Stomach (tissue), 9 donors: ENCODE results near the gene FAM161A. TPM values are rescaled to one million over a fixed set of nuclear protein-coding genes. Genes with fewer than 3 reads are reported as not detected.
"Not testable (repeated sequence)": the region's sequence is repeated elsewhere in the genome, so short reads cannot be mapped to it uniquely, and the experiment has no call there.

Experiments used
- DNase-seq, 2 donors: peaks; one replicate each; pipeline versions ENCODE4 v3.0.0 to v3.0.0-alpha.2; 2013 to 2019
- H3K27ac ChIP-seq, 5 donors: fragments of 200-600 bp in 4 of 5; sonication (generic) in 4 of 5; one replicate each; pipeline ENCODE4 v1.5.1; 2013 to 2019; ENCODE audit warnings: mild to moderate bottlenecking in 1 of 5, moderate library complexity in 1 of 5
- H3K27me3 ChIP-seq, 3 donors: fragments of 200-600 bp; sonication (generic); one replicate each; pipeline ENCODE4 v1.5.1; 2017 to 2019; ENCODE audit warnings: mixed run types in 1 of 3
- H3K36me3 ChIP-seq, 4 donors: fragments of 200-600 bp; sonication (generic); 1 replicate in 3 of 4; 2 replicates in 1 of 4; pipeline ENCODE4 v1.5.1; 2016 to 2019
- H3K4me1 ChIP-seq, 4 donors: fragments of 200-600 bp; sonication (generic); one replicate each; pipeline ENCODE4 v1.5.1; 2016 to 2019
- H3K4me3 ChIP-seq, 4 donors: fragments of 200-600 bp; sonication (generic) in 3 of 4; one replicate each; pipeline ENCODE4 v1.5.1; 2016 to 2019; ENCODE audit warnings: mild to moderate bottlenecking in 1 of 4
- H3K9me3 ChIP-seq, 4 donors: fragments of 200-600 bp; sonication (generic); one replicate each; pipeline ENCODE4 v1.5.1; 2016 to 2019
- EP300 ChIP-seq: sonication (generic); formaldehyde crosslinking; IDR thresholded peaks from one replicate; pipeline ENCODE4 v1.6.1; 2017; ENCODE audit warnings: antibody characterized with exemption
- POLR2A ChIP-seq, 4 donors: fragments of 450-650 bp; IDR thresholded peaks; one replicate each; pipeline ENCODE4 v1.6.1; 2016; ENCODE audit warnings: antibody characterized with exemption in 4 of 4, control low read depth in 2 of 4, mild to moderate bottlenecking in 1 of 4, moderate library complexity in 1 of 4
- POLR2AphosphoS5 ChIP-seq, 3 donors: sonication (generic); formaldehyde crosslinking; IDR thresholded peaks; one replicate each; pipeline ENCODE4 v1.6.1; 2016; ENCODE audit warnings: antibody characterized with exemption in 3 of 3
- WGBS, 5 donors: extraction: QIAGEN DNeasy Blood & Tissue Kit in 3 of 5; methylation state at CpG; one replicate each; pipeline versions ENCODE4 v1.1.5 to v1.1.7; 2013 to 2018; 5-methylcytosine and 5-hydroxymethylcytosine counted together
- intact Hi-C: fragments of 100-400 bp; cut with DNase I; formaldehyde crosslinking; loops from one replicate; pipeline ENCODE4 v1.15.1; 2023; ENCODE audit warnings: low total_unique reads
- polyA plus RNA-seq, 3 donors: library from polyadenylated mRNA; stranded (reverse); fragments of 200-250 nt; gene quantifications; one replicate each; pipeline ENCODE4 v1.2.3, GENCODE V29; 2013
- total RNA-seq, 5 donors: library from RNA; depleted of rRNA; stranded (reverse); fragments of >200 nt; gene quantifications; one replicate each; pipeline versions ENCODE4 v1.1.0 to v1.2.3, GENCODE V29; 2014 to 2016
- TF ChIP-seq, protein P1 (sequence below), 7 experiments: fragments of 450-650 bp in 4 of 7; fragments of 200-600 bp in 3 of 7; sonication (generic) in 3 of 7; IDR thresholded peaks; one replicate each; pipeline ENCODE4 v1.5.1; 2016 to 2019; ENCODE audit warnings: antibody characterized with exemption in 7 of 7, control low read depth in 2 of 7, mild to moderate bottlenecking in 1 of 7
- donor health status: healthy with polysubstance abuse.
- donor health status: Bipolar disorder and iron deficiency.
- donor health status: healthy.

The FAM161A gene
- total and polyA plus RNA-seq, 8 donors = 1.7 to 23.9 (median 5.5) TPM

DNA sequence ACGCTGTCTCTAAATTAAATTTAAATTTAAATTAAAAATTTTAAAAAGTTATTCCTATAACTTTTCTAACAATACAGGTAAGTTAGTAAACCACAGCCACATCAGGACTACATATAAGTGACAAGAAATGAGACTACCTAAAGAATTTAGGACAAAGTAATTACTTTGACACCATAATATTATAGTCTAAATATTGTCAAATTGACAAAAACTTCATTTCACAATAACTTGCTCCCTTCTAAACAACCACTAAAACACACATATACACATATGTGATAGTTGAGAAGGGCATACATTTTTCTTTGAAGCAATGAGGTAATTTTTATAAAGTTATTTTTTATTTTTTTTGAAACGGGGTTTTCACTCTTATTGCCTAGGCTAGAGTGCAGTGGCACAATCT lies 31.6 kb downstream of the FAM161A start:
- Histone ChIP-seq H3K36me3 (peaks cover 0 to 5% (median 2%) of the 10 kb centered on the region in 4 donors), H3K4me1 (no peaks in the 10 kb centered on the region), H3K4me3 (no peak overlapping the region), H3K9me3 (no peaks in the 10 kb centered on the region), H3K27ac (no peak overlapping the region), H3K27me3 (no peaks in the 10 kb centered on the region)
- 87 to 97% (median 94%) methylated on average over 2 of the region's 2 CpGs for WGBS, 5 donors
- no peak for DNase-seq
- intact Hi-C loops = no loop called here
- TF ChIP-seq POLR2AphosphoS5 (IDR thresholded peaks at IDR 0.05) = no peak
- no peak for TF ChIP-seq POLR2A (IDR thresholded peaks at IDR 0.05)
- TF ChIP-seq, protein P1, sequence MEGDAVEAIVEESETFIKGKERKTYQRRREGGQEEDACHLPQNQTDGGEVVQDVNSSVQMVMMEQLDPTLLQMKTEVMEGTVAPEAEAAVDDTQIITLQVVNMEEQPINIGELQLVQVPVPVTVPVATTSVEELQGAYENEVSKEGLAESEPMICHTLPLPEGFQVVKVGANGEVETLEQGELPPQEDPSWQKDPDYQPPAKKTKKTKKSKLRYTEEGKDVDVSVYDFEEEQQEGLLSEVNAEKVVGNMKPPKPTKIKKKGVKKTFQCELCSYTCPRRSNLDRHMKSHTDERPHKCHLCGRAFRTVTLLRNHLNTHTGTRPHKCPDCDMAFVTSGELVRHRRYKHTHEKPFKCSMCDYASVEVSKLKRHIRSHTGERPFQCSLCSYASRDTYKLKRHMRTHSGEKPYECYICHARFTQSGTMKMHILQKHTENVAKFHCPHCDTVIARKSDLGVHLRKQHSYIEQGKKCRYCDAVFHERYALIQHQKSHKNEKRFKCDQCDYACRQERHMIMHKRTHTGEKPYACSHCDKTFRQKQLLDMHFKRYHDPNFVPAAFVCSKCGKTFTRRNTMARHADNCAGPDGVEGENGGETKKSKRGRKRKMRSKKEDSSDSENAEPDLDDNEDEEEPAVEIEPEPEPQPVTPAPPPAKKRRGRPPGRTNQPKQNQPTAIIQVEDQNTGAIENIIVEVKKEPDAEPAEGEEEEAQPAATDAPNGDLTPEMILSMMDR (IDR thresholded peaks at IDR 0.05) = no peak
- TF ChIP-seq EP300 = no peak

GRCh38 chr2:61816480-61817355 lies 37.1 kb downstream of the FAM161A start:
- WGBS, 5 donors = 50 to 67% (median 63%) methylated on average over 20 of the region's 20 CpGs
- no peak overlapping the region for H3K27ac ChIP-seq
- no peaks in the 10 kb centered on the region for H3K36me3 ChIP-seq
- no peaks in the 10 kb centered on the region for H3K27me3 ChIP-seq
- DNase-seq = peak in 1 of 2 donors; percentile 7
- intact Hi-C loops = no loop called here
- TF ChIP-seq, protein P1 (IDR thresholded peaks at IDR 0.05) = no peak
- TF ChIP-seq EP300 (no peak), POLR2A (IDR thresholded peaks at IDR 0.05) (no peak), POLR2AphosphoS5 (IDR thresholded peaks at IDR 0.05) (no peak)
- H3K4me3 ChIP-seq = no peak overlapping the region
- H3K9me3 ChIP-seq = no peaks in the 10 kb centered on the region
- H3K4me1 ChIP-seq = no peaks in the 10 kb centered on the region

DNA sequence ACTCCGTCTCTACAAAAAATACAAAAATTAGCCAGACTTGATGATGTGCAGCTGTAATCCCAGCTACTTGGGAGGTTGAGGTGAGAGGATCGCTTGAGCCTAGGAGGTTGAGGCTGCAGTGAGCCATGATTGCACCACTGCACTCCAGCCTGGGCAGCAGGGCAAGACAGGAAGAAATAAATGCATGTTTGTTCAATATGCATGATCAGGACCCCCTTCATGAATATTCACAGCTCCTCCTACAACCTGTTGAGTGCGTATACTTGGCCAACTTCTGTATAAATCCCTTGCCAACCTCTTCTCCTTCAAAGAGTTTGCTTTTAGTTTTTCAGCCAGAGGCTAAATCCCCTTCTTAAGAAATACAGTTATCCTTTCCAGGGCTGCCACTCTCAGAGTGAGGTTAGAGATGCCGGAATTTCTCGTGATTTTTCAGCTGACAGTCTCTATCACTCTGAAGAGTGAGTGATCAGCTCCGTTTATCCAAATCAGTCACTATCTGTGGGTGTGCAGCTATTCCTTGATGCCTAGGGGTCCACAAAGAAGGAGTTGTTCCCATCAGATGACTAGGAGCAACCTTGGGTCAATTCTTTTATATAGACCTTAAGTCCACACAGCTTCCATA lies 39.2 kb downstream of the FAM161A start:
- H3K36me3 ChIP-seq = no peaks in the 10 kb centered on the region
- H3K4me1 ChIP-seq = no peaks in the 10 kb centered on the region
- H3K27ac ChIP-seq = no peak overlapping the region
- no peaks in the 10 kb centered on the region for H3K9me3 ChIP-seq
- no peak for DNase-seq
- TF ChIP-seq EP300 (no peak), POLR2AphosphoS5 (IDR thresholded peaks at IDR 0.05) (no peak), POLR2A (IDR thresholded peaks at IDR 0.05) (no peak)
- TF ChIP-seq, protein P1 (IDR thresholded peaks at IDR 0.05) = no peak
- no peaks in the 10 kb centered on the region for H3K27me3 ChIP-seq
- no peak overlapping the region for H3K4me3 ChIP-seq
- intact Hi-C loops = no loop called here
- 76 to 84% (median 81%) methylated on average over 6 of the region's 6 CpGs for WGBS, 5 donors

DNA sequence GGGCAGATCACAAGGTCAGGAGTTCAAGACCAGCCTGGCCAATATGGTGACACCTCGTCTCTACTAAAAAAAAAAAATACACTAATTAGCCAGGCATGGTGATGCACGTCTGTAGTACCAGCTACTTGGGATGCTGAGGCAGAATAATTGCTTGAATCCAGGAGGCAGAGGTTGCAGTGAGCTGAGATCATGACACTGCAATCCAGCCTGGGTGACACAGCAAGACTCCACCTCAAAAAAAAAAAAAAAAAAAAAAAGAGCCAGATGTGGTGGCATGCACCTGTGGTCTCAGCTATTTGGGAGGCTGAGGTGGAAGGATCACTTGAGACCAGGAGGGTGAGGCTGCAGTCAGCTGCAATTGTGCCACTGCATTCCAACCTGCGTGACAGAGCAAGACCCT lies 40.5 kb downstream of the FAM161A start:
- DNase-seq, intact Hi-C loops, H3K27ac ChIP-seq, H3K4me3 ChIP-seq, H3K9me3 ChIP-seq, H3K4me1 ChIP-seq, H3K27me3 ChIP-seq, H3K36me3 ChIP-seq: not testable (repeated sequence)
- WGBS, 5 donors = 87 to 90% (median 89%) methylated on average over 3 of the region's 3 CpGs

DNA sequence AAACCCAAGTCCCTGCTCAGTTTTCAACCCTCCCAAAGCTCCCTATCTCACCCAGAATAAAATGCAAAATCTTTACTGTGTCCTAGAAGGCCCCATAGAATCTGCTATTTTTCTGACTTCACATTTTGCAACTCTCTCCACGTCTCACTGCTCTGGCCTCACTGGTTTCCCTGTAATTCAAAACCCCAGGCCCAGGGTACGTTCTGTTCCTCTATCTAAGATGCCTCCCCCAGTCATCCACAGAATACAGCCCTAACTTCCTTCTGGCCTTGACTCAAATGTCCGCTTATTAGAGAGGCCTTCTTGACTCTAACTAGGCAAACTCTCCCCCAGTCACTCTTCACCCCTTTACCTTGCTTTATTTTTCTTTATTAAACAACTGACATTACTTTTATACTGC lies 42.0 kb downstream of the FAM161A start:
- no peak for DNase-seq
- TF ChIP-seq EP300 (no peak), POLR2AphosphoS5 (IDR thresholded peaks at IDR 0.05) (no peak), POLR2A (IDR thresholded peaks at IDR 0.05) (no peak)
- TF ChIP-seq, protein P1 (IDR thresholded peaks at IDR 0.05) = no peak
- no peak overlapping the region for H3K4me3 ChIP-seq
- no peak overlapping the region for H3K27ac ChIP-seq
- H3K9me3 ChIP-seq = no peaks in the 10 kb centered on the region
- intact Hi-C loops = no loop called here
- no peaks in the 10 kb centered on the region for H3K27me3 ChIP-seq
- H3K36me3 ChIP-seq = no peaks in the 10 kb centered on the region
- WGBS, 5 donors = 76 to 86% (median 81%) methylated on average over 3 of the region's 3 CpGs
- H3K4me1 ChIP-seq = no peaks in the 10 kb centered on the region

GRCh38 chr2:61810203-61810602 lies 43.7 kb downstream of the FAM161A start:
- H3K36me3 ChIP-seq, H3K4me3 ChIP-seq, DNase-seq, intact Hi-C loops, H3K27ac ChIP-seq, H3K9me3 ChIP-seq, H3K27me3 ChIP-seq, H3K4me1 ChIP-seq: not testable (repeated sequence)
- WGBS, 5 donors = 79 to 93% (median 90%) methylated on average over 1 of the region's 1 CpG

DNA sequence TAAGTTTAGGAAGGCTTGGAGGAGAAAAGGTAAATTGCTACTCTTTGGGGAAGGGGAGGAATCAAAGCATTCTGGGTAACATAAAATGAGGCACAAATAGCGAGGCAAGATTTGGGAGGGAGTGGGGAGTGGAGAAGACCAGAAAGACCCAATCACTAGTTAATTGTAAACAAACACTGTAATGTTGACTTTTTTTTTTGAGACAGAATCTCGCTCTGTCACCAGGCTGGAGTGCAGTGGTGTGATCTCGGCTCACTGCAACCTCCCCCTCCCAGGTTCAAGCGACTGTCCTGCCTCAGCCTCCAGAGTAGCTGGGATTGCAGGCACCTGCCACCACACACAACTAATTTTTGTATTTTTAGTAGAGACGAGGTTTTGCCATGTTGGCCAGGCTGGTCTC lies 45.2 kb downstream of the FAM161A start:
- intact Hi-C loops, H3K27ac ChIP-seq: not testable (repeated sequence)

More for the DNA sequence above, 45.2 kb downstream of the FAM161A start:
- WGBS, 5 donors = 56 to 83% (median 73%) methylated on average over 5 of the region's 5 CpGs
- H3K36me3 ChIP-seq, H3K9me3 ChIP-seq, H3K27me3 ChIP-seq, DNase-seq, H3K4me3 ChIP-seq, H3K4me1 ChIP-seq: not testable (repeated sequence)
